Left forelimb (tissue), 1 donor: Measurements from ENCODE around the gene CCDC90B.
A peak's percentile ranks its signal among the peaks of the same experiment; 100 is the strongest.
"Not testable (repeated sequence)": the region's sequence is repeated elsewhere in the genome, so short reads cannot be mapped to it uniquely, and the experiment has no call there.

Experiments used
- DNase-seq: peaks from one replicate; pipeline ENCODE4 v3.0.0-alpha.2; 2018; ENCODE audit warnings: low spot score

The CCDC90B gene

GRCh38 chr11:83285771-83286528 lies at the start of gene CCDC90B:
Gene CCDC90B, minus strand, starts transcription at chr11:83286367. Its CDS starts 395 bp downstream, at chr11:83285972.
- peak; percentile 96 for DNase-seq

- DNase-seq: no peak
Observed at GRCh38 chr11:83335446-83336070, 49.4 kb upstream of the CCDC90B start.

GRCh38 chr11:83330303-83330702 lies 44.1 kb upstream of the CCDC90B start:
- no peak for DNase-seq

- no peak for DNase-seq
Observed at GRCh38 chr11:83326326-83326725, 40.2 kb upstream of the CCDC90B start.

- DNase-seq: no peak
Observed at GRCh38 chr11:83319346-83319745, 33.2 kb upstream of the CCDC90B start.

GRCh38 chr11:83318931-83319330 lies 32.8 kb upstream of the CCDC90B start:
- no peak for DNase-seq

GRCh38 chr11:83317757-83318690 lies 31.9 kb upstream of the CCDC90B start:
- no peak for DNase-seq

- DNase-seq: not testable (repeated sequence)
Observed at GRCh38 chr11:83316897-83317268, 30.7 kb upstream of the CCDC90B start.

GRCh38 chr11:83316143-83316896 lies 30.2 kb upstream of the CCDC90B start:
- not testable (repeated sequence) for DNase-seq

- DNase-seq: no peak
Observed at GRCh38 chr11:83312430-83312829, 26.3 kb upstream of the CCDC90B start.

- DNase-seq: no peak
Observed at GRCh38 chr11:83311701-83312100, 25.5 kb upstream of the CCDC90B start.

GRCh38 chr11:83310718-83311117 lies 24.6 kb upstream of the CCDC90B start:
- DNase-seq: no peak

GRCh38 chr11:83308536-83308935 lies 22.4 kb upstream of the CCDC90B start:
- DNase-seq: not testable (repeated sequence)

GRCh38 chr11:83306200-83307080 lies 20.3 kb upstream of the CCDC90B start:
- no peak for DNase-seq

GRCh38 chr11:83303316-83303715 lies 17.1 kb upstream of the CCDC90B start:
- no peak for DNase-seq

GRCh38 chr11:83302151-83302550 lies 16.0 kb upstream of the CCDC90B start:
- no peak for DNase-seq

GRCh38 chr11:83299681-83300080 lies 13.5 kb upstream of the CCDC90B start:
- DNase-seq: no peak

- no peak for DNase-seq
Observed at GRCh38 chr11:83294208-83294607, 8.0 kb upstream of the CCDC90B start.

- no peak for DNase-seq
Observed at GRCh38 chr11:83293457-83293774, 7.2 kb upstream of the CCDC90B start.

- DNase-seq: no peak
Observed at GRCh38 chr11:83292709-83293456, 6.7 kb upstream of the CCDC90B start.
